Subcutaneous abdominal adipose tissue (tissue), 5 donors: Measurements from ENCODE around the gene PIM3.
A peak's percentile ranks its signal among the peaks of the same experiment; 100 is the strongest.

Experiments
- H3K27ac ChIP-seq: one replicate; pipeline ENCODE4 v1.7.0; 2013; ENCODE audit warnings: low read depth, mild to moderate bottlenecking, inconsistent platforms, low read length, moderate library complexity
- H3K27me3 ChIP-seq, 5 donors: one replicate each; pipeline ENCODE4 v1.7.0; 2013; ENCODE audit warnings: low read length in 5 of 5, inconsistent platforms in 1 of 5; ENCODE audit not compliant: control insufficient read depth in 5 of 5, insufficient read depth in 4 of 5
- H3K36me3 ChIP-seq, 5 donors: one replicate each; pipeline ENCODE4 v1.7.0; 2013; ENCODE audit warnings: low read length in 5 of 5; ENCODE audit not compliant: control insufficient read depth in 5 of 5, insufficient read depth in 5 of 5
- H3K4me1 ChIP-seq, 5 donors: one replicate each; pipeline ENCODE4 v1.7.0; 2013; ENCODE audit warnings: low read length in 5 of 5, mild to moderate bottlenecking in 3 of 5, moderate library complexity in 1 of 5; ENCODE audit not compliant: control insufficient read depth in 5 of 5, insufficient read depth in 5 of 5
- H3K4me3 ChIP-seq, 5 donors: one replicate each; pipeline ENCODE4 v1.7.0; 2013; ENCODE audit warnings: low read length in 5 of 5, low read depth in 1 of 5
- H3K9ac ChIP-seq, 5 donors: one replicate each; pipeline ENCODE4 v1.7.0; 2013; ENCODE audit warnings: low read length in 5 of 5, mild to moderate bottlenecking in 4 of 5, moderate library complexity in 3 of 5
- H3K9me3 ChIP-seq, 5 donors: one replicate each; pipeline ENCODE4 v1.7.0; 2013; ENCODE audit warnings: low read length in 5 of 5; ENCODE audit not compliant: control insufficient read depth in 5 of 5
- donor health status: healthy.
- donor health status: healthy.
- donor health status: healthy.
- donor health status: healthy.
- donor health status: healthy.

PIM3 gene

DNA sequence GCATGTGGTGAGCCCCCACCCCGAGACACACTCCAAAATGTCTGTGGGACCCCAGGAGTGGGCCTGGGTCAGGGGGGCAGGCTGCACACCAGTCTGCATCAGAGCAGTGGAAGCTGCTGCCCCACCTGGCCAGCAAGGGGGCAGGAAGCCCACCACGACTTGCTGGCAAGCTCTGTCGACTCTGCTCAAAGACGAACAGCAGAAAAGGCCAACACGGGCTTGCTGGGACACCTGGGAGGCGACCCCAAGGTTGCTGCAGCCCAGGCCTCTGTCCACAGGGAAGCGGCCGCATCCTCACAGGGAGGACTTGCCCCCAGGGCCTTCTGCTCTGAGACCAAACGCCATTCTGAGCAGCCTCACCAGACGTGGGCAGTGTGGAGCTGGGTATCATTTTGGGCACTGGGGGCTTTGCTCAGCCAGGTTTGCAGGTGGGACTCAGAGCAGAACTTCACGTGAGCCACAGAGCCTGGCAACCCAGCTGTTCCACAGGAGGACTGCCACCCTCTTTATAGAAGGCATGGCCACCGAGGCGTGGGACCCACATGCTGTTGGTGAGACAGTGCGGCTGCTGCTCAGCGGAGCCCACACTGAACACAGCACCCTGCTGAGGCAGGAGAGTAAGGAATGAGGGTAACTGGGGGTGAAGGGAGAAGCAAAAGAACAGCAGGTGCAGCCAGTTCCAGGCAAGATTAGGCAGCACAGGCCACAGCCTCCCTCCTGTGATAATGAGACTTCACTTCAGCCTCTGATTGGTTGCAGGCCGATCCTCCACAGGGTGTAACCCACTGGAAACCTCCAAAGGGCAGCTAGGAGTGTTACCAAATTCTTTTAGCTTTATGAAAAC is 41.0 kb downstream of the PIM3 start:
- no peak overlapping the region for H3K4me3 ChIP-seq
- peaks cover 0 to 21% (median 4%) of the 10 kb centered on the region in 5 donors for H3K4me1 ChIP-seq
- no peak overlapping the region for H3K27ac ChIP-seq
- H3K9ac ChIP-seq: no peak overlapping the region
- H3K27me3 ChIP-seq: peaks cover 0 to 25% (median 13%) of the 10 kb centered on the region in 5 donors
- no peaks in the 10 kb centered on the region for H3K36me3 ChIP-seq
- H3K9me3 ChIP-seq: no peaks in the 10 kb centered on the region

DNA sequence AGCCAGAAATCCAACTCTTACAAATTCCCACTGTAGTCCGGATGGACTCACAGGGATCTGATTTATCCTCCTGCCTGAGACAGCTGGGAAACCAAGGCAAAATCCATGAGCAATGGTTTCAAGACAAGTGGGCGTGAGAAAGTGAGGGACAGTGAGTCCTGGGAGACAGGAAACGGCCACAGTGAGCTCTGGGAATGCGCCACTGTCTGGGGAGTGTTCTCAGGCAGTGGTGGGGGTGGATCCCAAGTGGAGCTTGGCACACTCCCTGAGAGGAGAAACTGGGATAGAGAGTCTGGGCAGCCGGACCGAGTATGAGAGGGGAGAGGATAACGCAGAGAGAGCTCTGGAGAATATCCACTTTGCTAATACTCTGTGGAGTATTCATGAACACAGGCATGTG is 42.2 kb downstream of the PIM3 start:
- Histone ChIP-seq H3K27me3 (peaks cover 0 to 25% (median 13%) of the 10 kb centered on the region in 5 donors), H3K36me3 (no peaks in the 10 kb centered on the region), H3K9me3 (no peaks in the 10 kb centered on the region), H3K9ac (peak overlapping the region in 1 of 5 donors; percentile 79), H3K27ac (no peak overlapping the region), H3K4me3 (no peak overlapping the region), H3K4me1 (peaks cover 0 to 21% (median 4%) of the 10 kb centered on the region in 5 donors)

- no peak overlapping the region for H3K9ac ChIP-seq
- H3K36me3 ChIP-seq: no peaks in the 10 kb centered on the region
- H3K4me3 ChIP-seq: no peak overlapping the region
- no peak overlapping the region for H3K27ac ChIP-seq
- H3K4me1 ChIP-seq: peaks cover 0 to 15% (median 3%) of the 10 kb centered on the region in 5 donors
- H3K9me3 ChIP-seq: no peaks in the 10 kb centered on the region
- H3K27me3 ChIP-seq: peaks cover 0 to 21% (median 15%) of the 10 kb centered on the region in 5 donors
Observed at GRCh38 chr22:50004918-50005317, 44.3 kb downstream of the PIM3 start.

DNA sequence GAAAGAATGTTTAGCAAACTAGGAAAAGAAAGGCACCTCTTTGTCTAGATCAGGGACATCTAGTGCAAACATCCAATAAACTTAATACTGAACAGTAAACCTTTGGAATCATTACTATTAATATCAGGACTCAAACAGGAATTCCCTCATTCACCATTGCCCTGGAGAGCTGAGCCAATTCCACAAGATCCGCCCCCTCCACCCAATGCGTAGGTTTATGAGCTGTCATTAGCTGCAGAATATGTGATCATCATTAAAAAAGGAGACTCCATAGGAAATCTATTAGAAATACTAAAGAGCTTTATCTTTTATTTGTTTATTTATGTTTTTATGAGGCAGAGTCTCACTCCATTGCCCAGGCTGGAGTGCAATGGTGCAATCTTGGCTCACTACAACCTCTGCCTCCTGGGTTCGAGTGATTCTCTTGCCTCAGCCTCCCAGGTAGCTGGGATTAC is 46.5 kb downstream of the PIM3 start:
- Histone ChIP-seq H3K9ac (no peak overlapping the region), H3K4me3 (no peak overlapping the region), H3K27ac (no peak overlapping the region)

GRCh38 chr22:50008151-50009040 is 47.8 kb downstream of the PIM3 start:
- no peaks in the 10 kb centered on the region for H3K36me3 ChIP-seq
- H3K9ac ChIP-seq: no peak overlapping the region
- no peak overlapping the region for H3K4me3 ChIP-seq
- H3K27ac ChIP-seq: no peak overlapping the region
- no peaks in the 10 kb centered on the region for H3K9me3 ChIP-seq
- peaks cover 26 to 40% (median 35%) of the 10 kb centered on the region in 5 donors for H3K27me3 ChIP-seq
- H3K4me1 ChIP-seq: no peaks in the 10 kb centered on the region

More for the DNA sequence above, 46.5 kb downstream of the PIM3 start:
- Histone ChIP-seq H3K4me1 (peaks cover 0 to 9% (median 3%) of the 10 kb centered on the region in 5 donors), H3K36me3 (no peaks in the 10 kb centered on the region), H3K27me3 (peaks cover 15 to 27% (median 24%) of the 10 kb centered on the region in 5 donors), H3K9me3 (no peaks in the 10 kb centered on the region)

- H3K4me3 ChIP-seq: no peak overlapping the region
- H3K36me3 ChIP-seq: no peaks in the 10 kb centered on the region
- no peak overlapping the region for H3K27ac ChIP-seq
- peaks cover 0 to under 1% (median 0%) of the 10 kb centered on the region in 5 donors for H3K4me1 ChIP-seq
- H3K9me3 ChIP-seq: no peaks in the 10 kb centered on the region
- H3K27me3 ChIP-seq: peaks cover 32 to 48% (median 42%) of the 10 kb centered on the region in 5 donors
- H3K9ac ChIP-seq: no peak overlapping the region
Observed at GRCh38 chr22:50009251-50009650, 48.7 kb downstream of the PIM3 start.

- no peak overlapping the region for H3K27ac ChIP-seq
- no peaks in the 10 kb centered on the region for H3K9me3 ChIP-seq
- peaks cover 38 to 55% (median 49%) of the 10 kb centered on the region in 5 donors for H3K27me3 ChIP-seq
- no peak overlapping the region for H3K9ac ChIP-seq
- no peaks in the 10 kb centered on the region for H3K36me3 ChIP-seq
- H3K4me3 ChIP-seq: no peak overlapping the region
- H3K4me1 ChIP-seq: peaks cover 0 to 7% (median 5%) of the 10 kb centered on the region in 5 donors
Observed at GRCh38 chr22:50009765-50010675, 49.4 kb downstream of the PIM3 start.

GRCh38 chr22:50010676-50011446 is 50.3 kb downstream of the PIM3 start:
- Histone ChIP-seq H3K27me3 (peaks cover 40 to 56% (median 50%) of the 10 kb centered on the region in 5 donors), H3K27ac (no peak overlapping the region), H3K4me1 (peaks cover 0 to 8% (median 5%) of the 10 kb centered on the region in 5 donors), H3K9me3 (no peaks in the 10 kb centered on the region), H3K9ac (no peak overlapping the region), H3K4me3 (no peak overlapping the region), H3K36me3 (no peaks in the 10 kb centered on the region)
